ENCODE data around the gene CASQ2.

DNA sequence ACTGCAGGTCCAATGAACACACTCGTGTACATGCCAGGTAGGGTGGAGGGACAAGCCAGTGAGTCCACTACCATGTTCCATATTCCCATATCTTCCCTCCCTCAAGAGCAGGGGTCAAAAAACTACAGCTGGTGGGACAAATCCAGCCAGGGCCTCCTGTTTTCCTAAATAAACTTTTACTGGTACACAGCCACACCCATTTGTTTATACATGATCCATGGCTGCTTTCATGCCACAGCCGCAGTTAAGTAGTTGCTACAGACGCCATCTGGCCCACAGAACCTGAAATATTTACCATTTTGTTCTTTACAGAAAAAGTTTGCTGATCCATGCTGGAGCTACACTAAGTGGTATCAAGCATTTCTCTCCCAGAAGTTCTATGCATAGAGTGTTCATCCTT, 42.4 kb downstream of the CASQ2 start:
- TF ChIP-seq, protein P1, sequence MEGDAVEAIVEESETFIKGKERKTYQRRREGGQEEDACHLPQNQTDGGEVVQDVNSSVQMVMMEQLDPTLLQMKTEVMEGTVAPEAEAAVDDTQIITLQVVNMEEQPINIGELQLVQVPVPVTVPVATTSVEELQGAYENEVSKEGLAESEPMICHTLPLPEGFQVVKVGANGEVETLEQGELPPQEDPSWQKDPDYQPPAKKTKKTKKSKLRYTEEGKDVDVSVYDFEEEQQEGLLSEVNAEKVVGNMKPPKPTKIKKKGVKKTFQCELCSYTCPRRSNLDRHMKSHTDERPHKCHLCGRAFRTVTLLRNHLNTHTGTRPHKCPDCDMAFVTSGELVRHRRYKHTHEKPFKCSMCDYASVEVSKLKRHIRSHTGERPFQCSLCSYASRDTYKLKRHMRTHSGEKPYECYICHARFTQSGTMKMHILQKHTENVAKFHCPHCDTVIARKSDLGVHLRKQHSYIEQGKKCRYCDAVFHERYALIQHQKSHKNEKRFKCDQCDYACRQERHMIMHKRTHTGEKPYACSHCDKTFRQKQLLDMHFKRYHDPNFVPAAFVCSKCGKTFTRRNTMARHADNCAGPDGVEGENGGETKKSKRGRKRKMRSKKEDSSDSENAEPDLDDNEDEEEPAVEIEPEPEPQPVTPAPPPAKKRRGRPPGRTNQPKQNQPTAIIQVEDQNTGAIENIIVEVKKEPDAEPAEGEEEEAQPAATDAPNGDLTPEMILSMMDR (IDR thresholded peaks at IDR 0.05) = no peak
- TF ChIP-seq POLR2A (IDR thresholded peaks at IDR 0.05) = no peak

All from testis (tissue), 2 donors.